GM04504 (cell line): Measurements from ENCODE around the gene HNRNPA0.

Source experiments
- DNase-seq: peaks from one replicate; pipeline ENCODE4 v3.0.0-alpha.2; 2012; ENCODE audit warnings: low read depth

The HNRNPA0 gene

DNA sequence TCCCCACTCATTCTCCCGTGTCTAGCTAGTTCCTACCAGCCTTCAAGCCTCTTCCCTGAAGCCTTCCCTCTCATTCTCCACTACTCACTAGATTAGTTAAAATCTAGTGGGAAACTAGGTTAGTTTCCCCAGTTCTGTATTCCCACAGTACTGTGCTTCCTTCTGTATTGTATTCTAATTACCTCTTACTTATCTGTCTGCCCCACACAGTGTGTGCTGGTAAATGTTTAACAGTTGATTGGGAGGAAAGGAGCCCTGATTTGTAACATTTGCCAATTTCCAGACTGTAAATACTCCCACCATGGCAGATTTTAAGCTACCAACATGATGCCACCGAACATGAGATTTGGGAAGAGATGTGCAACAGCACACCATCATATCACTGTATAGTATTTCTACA, 26.5 kb downstream of the HNRNPA0 start:
- no peak for DNase-seq

DNA sequence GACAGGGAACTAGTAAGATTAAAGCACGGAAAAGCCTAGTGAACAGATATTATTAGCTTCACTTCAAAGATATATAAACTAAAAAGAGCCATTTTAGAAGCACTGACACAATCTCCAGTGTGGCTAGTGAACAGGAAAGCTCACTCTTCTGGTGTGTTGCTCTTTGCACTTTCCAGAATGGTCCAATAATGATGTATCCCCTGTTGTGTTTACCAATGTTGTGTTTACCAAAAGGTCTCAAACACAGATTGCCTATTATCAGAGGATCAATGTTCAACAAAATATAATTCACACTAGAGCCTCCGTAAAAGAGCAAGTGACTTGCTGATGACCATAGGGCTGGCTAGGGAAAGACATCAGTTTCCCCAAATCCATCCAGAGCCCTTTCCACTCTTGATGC, 29.9 kb downstream of the HNRNPA0 start:
- DNase-seq = no peak

DNA sequence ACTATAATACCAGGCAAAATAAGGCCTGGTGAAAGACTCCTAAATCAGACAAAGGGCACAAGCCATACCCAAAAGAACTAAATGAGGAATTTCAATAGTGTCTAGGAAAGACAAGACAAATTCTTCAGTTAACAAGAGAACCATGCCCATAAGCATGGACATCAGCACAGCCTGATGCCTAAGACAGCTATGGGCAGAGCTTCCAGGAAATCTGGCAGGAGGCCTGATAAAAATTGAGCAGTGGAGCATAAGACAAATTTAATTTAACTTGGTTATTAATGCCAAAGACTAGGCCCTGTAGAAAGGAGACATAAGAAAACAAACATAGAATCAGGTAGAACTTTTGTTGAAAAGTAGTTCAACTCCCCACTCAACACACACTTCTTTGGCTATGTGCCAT, 35.6 kb downstream of the HNRNPA0 start:
- DNase-seq = no peak

DNA sequence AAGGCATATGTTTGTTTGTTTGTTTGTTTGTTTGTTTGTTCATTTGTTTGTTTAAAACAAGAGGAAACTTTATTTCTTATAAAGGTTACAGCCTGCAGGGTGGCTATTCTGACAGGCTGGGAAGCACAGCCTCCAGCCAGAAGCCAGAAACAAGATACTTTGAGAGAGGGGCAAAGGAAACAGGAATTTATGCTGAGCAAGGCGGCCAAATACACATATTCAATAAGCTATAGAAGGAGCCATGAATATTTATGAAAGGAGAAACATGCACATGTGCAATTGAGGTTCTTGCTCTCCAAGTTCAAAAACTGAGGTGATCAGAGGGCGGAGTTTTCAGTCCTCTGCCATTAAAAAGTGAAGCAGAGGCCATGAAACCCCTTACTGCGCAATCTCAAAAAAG, 37.8 kb downstream of the HNRNPA0 start:
- DNase-seq = no peak

DNA sequence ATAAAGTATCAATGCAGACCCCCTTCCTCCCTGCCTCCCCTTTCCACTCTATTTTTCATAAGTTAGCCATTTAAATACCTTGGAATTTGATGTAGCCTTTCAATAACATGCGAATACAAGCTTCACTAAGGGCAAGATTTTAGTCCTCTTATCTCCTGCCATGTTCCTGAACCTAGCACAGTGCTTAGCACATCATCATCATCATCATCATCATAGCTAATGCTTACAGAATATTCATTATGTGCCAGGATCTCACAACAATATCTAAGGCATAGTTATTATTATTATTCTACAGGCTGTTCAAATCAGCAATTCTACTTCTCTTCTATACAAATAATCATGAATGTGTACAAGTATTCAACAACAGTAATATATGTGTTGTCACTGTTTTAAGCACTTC, 38.7 kb downstream of the HNRNPA0 start:
- no peak for DNase-seq

DNA sequence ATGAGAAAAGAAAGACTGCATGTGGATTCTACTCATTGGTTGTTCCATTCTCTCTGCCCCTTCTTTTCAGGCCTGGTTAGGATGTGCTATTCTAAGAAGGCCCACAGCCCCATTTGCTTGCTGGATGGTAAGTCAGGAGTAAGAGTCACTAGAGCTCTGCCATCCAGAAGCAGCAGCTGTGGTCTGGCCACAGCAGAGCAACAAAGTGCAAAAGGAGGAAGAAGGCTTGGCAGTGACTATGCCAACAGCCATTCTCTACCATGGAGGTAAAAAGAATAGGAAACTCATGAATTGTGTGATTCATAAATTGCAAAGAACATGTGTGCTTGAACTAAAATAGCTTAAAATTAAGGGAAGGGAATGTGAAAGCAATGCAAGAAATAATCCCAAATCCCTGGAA, 39.2 kb downstream of the HNRNPA0 start:
- no peak for DNase-seq

DNA sequence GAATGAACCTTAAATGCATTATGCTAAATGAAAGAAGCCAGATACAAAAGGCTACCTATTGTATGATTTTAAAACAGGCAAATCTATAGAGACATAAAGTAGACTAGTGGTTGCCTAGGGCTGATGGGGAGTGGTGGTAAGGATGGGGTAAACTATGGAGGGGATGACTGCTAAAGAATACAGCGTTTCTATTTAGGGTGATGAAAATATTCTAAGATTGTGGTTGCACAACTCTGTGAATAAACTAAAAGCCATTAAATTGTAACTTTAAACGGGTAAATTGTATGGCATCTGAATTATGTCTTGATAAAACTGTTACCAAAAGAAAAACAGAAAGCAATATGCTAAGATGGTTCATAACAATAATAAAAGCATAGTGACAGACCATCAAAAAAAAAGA, 39.7 kb downstream of the HNRNPA0 start:
- DNase-seq = no peak

DNA sequence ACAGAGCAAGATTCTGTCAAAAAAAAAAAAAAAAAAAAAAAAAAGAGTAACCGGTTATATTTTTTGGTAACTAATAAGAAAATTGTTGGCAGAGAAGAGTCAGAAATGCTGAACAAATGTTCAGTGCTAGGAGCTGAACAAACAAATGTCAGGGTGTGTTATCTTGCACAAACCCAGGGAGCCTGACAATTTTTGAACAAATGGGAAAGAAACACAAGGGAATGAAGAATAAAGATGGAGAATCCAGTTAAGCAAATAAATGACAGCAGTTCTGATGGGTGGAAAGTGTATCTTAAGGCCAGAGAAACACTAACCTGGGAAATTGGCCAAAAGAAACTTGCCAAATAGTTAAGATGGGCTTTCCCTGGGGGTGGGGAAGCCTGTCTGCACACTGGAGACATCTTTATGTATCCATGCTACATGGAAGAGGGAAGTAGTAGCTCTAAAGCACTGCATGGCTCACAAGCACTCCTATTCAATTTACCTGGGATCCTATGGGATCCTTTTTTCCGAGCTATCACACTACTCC, 42.0 kb downstream of the HNRNPA0 start:
- DNase-seq = no peak

DNA sequence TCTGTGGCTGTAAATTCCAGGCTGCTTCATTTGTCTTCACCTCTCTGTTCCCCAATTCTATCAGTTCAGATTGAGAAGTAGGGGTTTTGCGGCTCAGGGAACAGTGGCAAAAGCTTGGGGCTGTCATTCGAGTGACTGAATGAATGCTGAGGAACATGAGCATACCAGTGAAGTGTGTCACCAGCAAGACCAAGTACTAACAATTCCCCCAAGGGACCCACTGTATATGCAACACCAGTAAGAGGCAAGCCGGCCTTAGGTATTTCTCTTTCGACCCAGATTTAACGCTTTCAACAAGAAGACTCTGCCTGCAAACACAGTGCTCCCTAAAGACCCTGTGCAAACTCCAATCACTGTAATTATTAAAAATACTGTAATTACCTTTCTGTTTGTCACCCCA, 44.1 kb downstream of the HNRNPA0 start:
- DNase-seq = no peak

DNA sequence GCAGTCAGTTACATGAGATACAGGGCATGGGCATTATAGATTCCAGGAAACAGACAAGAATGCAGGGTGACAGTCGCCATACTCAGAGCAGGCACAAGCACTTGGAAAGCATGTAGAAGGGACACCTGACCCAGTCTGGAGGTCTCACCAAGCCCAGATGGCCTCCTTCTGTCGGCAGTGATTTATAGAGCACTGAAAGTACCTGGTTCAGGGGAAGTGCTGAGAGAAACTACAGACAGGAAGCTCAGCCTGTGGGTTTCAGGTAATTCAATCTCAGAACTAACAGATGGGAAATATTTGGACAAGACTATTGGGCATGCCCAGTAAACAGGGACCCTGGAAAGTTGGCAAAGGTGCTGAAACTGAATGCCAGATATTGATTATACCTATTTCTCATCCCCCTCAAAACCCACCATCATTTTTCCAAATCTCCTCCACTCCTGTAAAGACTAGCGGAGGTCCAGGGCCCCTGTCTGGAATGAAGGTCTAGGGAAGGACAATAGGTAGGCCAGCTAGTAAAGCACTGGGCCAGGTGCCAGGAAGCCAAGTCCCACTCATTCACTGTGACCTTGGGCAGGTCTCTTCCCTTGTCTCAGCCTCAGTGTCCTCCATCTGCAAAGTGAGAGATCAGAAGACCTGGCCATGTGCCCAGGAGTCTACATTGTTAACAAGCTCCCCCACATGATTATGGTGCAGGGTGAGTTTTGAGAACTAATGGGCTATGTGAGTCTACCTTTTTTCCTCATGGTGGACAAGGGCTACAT, 45.2 kb downstream of the HNRNPA0 start:
- DNase-seq = no peak

DNA sequence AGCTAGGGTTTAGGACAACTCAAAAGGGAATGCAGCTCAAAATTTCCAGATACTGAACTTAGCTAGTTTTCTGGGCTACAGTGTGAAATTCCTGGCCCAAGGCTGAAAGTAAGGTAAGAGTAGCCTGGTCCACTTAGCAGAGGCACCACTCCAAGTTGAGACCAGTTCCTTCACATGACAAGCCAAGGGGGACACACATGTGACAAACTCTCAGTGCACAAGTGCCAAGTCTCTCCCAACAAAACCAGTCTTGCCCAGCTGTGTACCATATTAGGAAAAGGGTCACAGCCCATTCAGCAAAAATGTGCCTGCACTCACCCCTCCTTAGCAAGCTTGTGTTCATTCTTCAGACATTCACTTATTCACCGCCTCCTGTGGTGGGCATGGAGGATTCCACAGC, 46.1 kb downstream of the HNRNPA0 start:
- DNase-seq = no peak

DNA sequence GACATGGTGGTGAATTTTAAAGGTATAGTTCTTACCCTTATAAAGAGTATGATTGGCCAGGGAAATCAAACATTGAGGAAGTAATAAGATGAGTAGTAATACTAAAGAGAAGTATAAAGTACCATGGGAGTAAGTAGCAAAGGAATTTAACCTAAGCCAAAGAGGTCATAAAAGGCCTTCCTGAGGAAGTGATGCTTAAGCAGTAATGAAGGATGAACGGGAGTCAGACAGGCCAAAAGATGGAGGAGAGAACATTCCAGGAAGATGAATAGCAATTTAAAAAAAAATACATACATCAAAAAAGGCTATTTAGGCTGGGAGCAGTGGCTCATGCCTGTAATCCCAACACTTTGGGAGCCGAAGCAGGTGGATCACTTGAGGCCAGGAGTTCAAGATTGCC, 47.3 kb downstream of the HNRNPA0 start:
- no peak for DNase-seq

DNA sequence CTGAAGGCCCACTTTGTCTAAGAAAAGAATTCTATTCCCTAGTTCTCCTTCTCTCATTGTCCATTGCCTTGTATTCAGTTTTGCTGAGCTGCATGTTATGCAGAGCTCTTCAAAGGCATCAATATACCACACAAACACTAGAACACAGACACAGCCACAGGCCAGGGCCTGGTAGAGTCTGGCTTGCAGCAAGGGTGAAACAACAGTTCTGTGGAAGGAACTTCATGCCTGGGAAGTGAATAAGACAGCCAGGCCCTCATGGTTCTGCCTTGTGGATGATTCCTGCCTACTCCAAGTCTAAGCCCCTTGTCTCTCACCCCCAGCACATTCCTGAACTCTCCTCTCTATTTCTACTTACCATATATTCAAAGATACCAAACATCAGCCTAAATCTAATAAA, 49.1 kb downstream of the HNRNPA0 start:
- no peak for DNase-seq

DNA sequence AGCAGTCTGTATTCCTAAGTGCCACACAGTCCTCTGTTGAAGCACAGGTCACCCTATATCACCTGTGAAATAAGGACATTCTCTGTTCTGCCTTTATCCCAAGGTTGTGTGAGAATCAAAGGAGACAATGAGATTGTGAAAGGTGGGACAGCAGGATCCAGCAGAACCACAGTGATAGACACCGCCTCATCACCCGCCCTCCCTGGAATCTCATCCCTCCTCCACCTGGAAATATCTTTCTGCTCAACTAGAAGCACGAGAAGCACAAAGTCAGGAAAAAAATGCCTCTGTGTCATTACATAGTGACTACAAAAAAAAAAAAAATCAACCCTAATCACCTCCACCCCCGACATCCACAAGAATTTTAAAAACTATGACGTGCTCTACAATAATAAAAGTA, 50.6 kb downstream of the HNRNPA0 start:
- DNase-seq = no peak

DNA sequence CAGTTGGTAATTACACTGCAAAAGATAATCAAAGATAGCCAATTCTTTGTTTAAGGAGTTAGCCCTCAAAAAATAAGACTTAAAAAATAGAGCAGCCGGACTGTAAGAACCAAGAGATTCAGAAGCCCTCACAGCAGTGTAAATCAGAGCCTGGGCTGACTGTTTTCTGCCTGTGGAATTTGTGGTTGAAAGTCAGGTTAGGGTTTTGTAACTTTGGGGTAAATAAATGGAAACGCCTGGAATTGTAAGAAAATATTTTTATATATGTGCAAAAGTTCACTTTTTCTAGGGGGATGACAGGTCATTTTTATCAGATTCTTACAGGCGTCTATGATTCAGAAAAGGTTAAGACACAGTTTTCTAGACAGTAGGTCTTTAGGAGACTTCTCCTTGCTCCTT, 53.9 kb downstream of the HNRNPA0 start:
- no peak for DNase-seq

DNA sequence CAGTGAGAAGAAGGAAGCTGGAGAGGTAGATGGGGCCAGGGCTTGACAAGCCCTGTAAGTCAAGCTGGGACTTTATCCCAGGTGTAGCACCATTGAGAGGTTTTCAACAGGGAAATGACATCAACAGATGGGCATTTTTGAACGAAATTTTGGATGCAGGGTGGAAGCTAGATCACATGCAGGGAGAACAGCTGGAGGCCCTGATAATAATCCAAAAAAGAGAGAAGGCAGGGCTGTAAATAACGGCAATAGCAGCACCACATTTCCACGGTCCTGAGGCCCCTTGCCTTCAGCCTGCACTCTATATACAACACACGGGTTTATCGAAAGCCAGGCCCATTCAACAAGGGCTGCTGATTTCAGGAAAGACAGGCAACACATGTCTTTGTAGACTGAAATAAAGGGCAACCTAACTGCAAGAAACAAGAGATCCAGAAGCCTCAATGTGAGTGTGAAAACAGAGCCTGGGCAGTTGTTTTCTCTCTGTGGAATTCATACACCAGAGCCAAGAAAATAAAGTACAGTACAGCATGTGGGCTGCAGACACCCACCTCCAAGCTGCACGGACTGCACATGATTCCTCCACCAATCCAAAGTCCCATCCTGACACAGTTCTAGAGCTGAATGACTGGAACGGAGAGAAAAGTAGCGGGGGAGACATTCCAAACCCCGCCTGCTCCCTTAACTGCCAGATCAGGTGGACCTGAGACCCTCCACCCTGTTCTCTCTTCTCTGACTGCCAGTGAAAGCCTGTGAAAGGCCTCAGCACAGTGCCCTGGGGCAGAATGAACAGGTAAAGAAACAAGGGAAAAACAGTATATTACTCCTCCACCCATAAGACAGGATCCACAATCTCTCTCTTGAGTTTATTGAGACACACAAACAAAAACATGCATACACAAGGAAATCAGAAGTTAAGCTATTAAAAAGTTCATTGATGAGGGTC, 54.6 kb downstream of the HNRNPA0 start:
- no peak for DNase-seq

DNA sequence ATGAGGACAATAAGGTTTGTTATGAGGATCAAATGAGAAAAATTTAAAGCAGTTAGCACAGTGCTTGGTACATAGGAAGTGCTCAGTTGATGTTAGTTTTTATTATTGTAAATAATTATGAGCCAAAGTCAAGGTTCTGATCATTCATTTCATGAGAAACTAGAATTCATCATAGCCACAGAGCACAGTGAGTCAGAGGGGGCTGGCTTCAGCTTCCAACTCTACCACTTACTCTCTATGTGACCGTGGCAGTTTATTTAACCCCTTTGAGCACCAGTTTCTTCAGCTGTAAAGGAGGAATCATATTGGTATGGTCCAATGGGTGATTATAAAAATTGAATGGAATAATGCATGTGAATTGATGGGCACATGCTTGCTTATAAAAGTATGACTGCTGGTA, 57.7 kb downstream of the HNRNPA0 start:
- DNase-seq = no peak

DNA sequence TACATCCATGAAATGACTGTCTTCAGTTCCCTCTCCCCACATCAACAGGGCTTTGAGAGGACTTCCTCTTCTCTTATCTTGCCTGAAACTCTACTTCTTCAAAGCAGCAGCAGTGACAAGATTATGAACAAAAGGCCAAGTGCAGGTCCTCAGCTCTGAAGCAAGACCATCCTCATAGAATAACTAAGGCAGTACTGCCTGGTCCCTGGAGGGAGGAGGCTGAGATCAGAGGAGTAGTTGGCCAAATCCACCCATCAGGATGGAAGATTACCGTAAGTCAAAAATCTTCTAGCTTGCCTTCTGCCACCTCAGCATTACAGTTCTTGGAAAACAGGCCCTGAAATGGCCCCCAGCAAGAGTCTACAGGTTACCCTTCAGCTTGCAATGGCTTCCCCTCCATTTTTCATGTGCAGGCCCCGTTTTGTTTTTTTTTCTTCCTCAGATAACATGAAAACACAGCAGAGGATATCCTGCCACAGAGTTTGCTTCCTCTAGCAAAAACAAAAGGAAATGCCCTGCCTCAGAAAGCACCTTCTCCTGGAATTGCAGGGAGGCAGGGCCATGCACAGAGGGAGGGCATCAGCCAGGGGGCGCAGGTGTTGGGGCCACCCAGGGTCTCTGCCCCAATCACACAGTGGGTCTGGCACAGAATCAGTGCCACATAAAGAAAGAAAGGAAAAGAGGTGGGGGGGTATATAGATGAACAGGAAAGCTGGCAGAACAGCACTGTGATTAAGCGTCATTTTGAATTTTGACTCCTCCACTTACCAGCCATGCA, 58.3 kb downstream of the HNRNPA0 start:
- DNase-seq = no peak
